Measurements from ENCODE around the gene AGFG1.

AGFG1 gene

DNA sequence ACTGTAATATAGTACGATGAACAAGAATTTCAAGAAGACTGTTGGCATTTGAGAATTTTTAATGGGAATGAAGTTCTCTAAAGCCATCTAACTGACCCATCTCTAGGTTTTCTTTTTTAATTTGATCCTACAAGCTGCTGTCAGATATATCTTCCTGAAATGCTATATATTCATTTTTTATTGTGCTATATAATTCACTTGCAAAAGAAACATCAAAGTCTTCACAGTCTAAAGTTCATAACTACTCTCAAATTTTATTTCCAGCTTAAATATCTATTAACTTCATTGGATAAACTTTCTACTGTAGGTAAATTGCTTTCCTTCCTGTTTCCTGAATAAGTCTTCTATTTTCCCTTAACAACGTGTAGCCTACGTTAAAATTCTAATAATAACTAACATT lies 130.4 kb downstream of the AGFG1 start:
- TF ChIP-seq, protein P1, sequence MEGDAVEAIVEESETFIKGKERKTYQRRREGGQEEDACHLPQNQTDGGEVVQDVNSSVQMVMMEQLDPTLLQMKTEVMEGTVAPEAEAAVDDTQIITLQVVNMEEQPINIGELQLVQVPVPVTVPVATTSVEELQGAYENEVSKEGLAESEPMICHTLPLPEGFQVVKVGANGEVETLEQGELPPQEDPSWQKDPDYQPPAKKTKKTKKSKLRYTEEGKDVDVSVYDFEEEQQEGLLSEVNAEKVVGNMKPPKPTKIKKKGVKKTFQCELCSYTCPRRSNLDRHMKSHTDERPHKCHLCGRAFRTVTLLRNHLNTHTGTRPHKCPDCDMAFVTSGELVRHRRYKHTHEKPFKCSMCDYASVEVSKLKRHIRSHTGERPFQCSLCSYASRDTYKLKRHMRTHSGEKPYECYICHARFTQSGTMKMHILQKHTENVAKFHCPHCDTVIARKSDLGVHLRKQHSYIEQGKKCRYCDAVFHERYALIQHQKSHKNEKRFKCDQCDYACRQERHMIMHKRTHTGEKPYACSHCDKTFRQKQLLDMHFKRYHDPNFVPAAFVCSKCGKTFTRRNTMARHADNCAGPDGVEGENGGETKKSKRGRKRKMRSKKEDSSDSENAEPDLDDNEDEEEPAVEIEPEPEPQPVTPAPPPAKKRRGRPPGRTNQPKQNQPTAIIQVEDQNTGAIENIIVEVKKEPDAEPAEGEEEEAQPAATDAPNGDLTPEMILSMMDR (conservative IDR thresholded peaks at IDR 0.05; ENCODE audit: low read depth, low read length), result no peak
- no peak overlapping the region for H3K4me3 ChIP-seq (ENCODE audit: low read length)
- no peak for DNase-seq (ENCODE audit: low read depth)

DNA sequence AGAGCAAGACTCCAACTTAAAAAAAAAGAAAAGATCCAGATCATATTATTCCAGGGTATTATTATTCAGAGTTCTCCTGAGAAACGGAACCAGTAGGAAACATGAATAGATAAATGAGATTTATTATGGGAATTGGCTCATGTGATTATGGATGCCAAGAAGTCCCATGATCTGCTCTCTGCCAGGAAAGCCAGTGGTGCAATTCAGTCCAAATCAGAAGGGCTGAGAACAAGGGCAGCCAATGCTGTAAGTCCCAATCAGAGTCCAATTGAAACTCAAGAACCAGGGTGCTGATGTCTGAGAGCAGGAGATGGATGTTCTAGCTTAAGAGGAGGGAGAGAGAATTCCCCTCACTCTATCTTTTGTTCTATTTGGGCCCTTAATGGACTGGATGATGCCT lies 134.5 kb downstream of the AGFG1 start:
- TF ChIP-seq, protein P1 (conservative IDR thresholded peaks at IDR 0.05; ENCODE audit: low read depth, low read length), result no peak
- no peak for DNase-seq (ENCODE audit: low read depth)
- H3K4me3 ChIP-seq (ENCODE audit: low read length), result no peak overlapping the region

DNA sequence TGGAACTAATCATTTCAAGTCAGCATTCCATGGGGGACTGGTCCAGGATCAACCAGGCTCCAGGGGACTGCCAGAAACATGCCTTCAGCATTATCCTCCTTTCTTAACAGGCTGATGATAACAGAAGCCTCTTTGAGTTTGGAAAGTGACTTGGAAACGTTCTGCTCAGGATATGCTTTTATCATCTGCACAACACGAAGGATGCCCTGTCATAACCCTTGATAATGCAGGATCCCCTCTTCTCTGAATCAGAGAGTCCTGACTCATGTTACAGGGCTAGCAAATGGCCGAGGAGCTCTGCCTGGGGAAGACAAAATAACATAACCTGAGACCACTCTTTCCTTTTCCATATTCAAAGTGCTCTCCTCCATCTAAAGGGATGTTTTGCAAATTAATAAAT lies 136.0 kb downstream of the AGFG1 start:
- no peak overlapping the region for H3K4me3 ChIP-seq (ENCODE audit: low read length)
- TF ChIP-seq, protein P1 (conservative IDR thresholded peaks at IDR 0.05; ENCODE audit: low read depth, low read length), result no peak
- no peak for DNase-seq (ENCODE audit: low read depth)

DNA sequence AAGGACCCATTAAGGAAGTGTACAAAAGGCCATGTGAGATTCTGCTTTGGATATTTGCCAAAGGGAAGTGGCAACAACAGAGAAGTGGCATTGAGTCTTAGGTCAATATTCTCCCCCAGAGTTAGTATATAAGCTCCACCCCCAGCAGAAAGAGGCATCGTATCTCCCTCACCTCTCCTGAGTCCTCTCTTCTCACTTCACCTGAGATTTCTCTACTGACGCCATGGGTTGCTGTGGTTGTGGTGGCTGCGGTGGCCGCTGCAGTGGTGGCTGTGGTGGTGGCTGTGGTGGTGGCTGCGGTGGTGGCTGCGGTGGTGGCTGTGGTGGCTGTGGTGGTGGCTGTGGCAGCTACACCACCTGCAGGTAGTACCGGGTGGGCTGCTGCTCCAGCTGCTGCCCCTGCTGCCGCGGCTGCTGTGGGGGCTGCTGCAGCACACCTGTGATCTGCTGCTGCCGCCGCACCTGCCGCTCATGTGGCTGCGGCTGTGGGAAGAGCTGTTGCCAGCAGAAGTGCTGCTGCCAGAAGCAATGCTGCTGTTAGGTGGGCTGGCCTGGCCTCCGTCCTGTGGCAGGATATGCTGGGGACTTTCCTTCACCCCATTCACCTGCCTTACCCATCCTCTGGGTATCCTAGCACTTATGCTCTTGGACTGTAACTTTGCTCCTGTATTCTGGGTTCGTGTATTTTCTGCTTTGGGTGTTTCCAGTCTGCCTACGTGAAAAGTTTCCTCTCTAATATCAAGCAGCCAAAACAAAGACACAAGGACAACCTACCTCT lies 136.8 kb downstream of the AGFG1 start:
- no peak for DNase-seq (ENCODE audit: low read depth)
- TF ChIP-seq, protein P1 (conservative IDR thresholded peaks at IDR 0.05; ENCODE audit: low read depth, low read length), result no peak

DNA sequence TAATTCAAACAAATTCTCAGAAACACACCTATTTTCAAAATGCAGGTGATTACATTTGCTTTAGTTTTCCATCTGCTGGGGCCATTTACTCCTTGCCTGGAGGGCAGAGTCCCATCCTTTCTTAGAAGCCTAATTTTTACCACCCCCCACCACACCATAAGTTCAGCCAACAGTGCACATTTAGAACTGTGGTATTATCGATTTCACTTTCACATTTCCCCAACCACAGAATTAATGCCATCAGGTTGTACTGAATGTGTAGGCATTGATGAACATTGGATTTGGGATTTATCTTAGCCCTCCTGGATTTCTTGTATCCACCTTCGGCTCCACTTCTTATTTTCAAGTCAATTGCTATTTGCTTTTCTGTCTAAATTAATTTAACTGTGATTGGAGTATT lies 138.2 kb downstream of the AGFG1 start:
- H3K4me3 ChIP-seq (ENCODE audit: low read length), result no peak overlapping the region
- DNase-seq (ENCODE audit: low read depth), result no peak
- TF ChIP-seq, protein P1 (conservative IDR thresholded peaks at IDR 0.05; ENCODE audit: low read depth, low read length), result no peak

More for the DNA sequence above, 136.8 kb downstream of the AGFG1 start:
- H3K4me3 ChIP-seq (ENCODE audit: low read length), result no peak overlapping the region

Data from retinal pigment epithelial cell (primary cell).